ENCODE measurements around the gene LMNA.
A peak's percentile ranks its signal among the peaks of the same experiment; 100 is the strongest.

Gene LMNA

GRCh38 chr1:156081180-156081916, 33.2 kb upstream of the LMNA start:
- no peak overlapping the region; the same call in 1 of the 2 replicates for H3K4me3 ChIP-seq (ENCODE audit: low read depth, low read length)
- DNase-seq (ENCODE audit: low read depth), result no peak
- TF ChIP-seq, protein P1, sequence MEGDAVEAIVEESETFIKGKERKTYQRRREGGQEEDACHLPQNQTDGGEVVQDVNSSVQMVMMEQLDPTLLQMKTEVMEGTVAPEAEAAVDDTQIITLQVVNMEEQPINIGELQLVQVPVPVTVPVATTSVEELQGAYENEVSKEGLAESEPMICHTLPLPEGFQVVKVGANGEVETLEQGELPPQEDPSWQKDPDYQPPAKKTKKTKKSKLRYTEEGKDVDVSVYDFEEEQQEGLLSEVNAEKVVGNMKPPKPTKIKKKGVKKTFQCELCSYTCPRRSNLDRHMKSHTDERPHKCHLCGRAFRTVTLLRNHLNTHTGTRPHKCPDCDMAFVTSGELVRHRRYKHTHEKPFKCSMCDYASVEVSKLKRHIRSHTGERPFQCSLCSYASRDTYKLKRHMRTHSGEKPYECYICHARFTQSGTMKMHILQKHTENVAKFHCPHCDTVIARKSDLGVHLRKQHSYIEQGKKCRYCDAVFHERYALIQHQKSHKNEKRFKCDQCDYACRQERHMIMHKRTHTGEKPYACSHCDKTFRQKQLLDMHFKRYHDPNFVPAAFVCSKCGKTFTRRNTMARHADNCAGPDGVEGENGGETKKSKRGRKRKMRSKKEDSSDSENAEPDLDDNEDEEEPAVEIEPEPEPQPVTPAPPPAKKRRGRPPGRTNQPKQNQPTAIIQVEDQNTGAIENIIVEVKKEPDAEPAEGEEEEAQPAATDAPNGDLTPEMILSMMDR (IDR thresholded peaks at IDR 0.05; ENCODE audit: low read depth, low read length, missing control alignments), result no peak

GRCh38 chr1:156081917-156082308, 32.6 kb upstream of the LMNA start:
- TF ChIP-seq, protein P1 (IDR thresholded peaks at IDR 0.05; ENCODE audit: low read depth, low read length, missing control alignments), result no peak
- DNase-seq (ENCODE audit: low read depth), result no peak
- peak overlapping the region; percentile 63 for H3K4me3 ChIP-seq (ENCODE audit: low read depth, low read length)

- H3K4me3 ChIP-seq (ENCODE audit: low read depth, low read length), result peak within 1 kb of the TSS; percentile 63
- TF ChIP-seq, protein P1 (IDR thresholded peaks at IDR 0.05; ENCODE audit: low read depth, low read length, missing control alignments), result no peak
- DNase-seq (ENCODE audit: low read depth), result no peak
Observed at GRCh38 chr1:156082309-156083091, 32.0 kb upstream of the LMNA start, which contains the start of gene MEX3A. Gene MEX3A, minus strand, starts transcription at chr1:156082465. Its CDS starts 467 bp downstream, at chr1:156081998.

- no peak overlapping the region for H3K4me3 ChIP-seq (ENCODE audit: low read depth, low read length)
- DNase-seq (ENCODE audit: low read depth), result no peak
- TF ChIP-seq, protein P1 (IDR thresholded peaks at IDR 0.05; ENCODE audit: low read depth, low read length, missing control alignments), result no peak
Observed at GRCh38 chr1:156083800-156084790, 30.4 kb upstream of the LMNA start.

DNA sequence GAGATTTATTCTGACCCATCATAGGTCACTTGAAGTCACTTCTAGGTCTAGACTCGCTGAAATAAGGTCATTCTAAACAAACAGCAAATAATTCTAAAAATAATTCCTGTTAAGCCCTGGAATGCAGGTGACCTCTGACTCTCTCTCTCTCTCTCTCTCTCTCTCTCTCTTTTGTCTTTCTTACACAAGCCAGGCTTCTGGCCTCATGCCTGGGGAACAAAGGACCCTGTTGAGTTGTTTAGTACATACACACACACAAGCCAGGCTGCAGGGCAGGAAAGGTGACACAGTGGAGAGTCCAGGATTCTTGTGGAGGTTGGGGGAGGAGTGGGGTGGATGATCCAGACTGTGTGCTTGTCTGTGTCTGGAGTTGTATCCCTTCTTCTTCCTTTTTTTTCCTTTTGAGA, 28.3 kb upstream of the LMNA start:
- TF ChIP-seq, protein P1 (IDR thresholded peaks at IDR 0.05; ENCODE audit: low read depth, low read length, missing control alignments), result no peak
- no peak for DNase-seq (ENCODE audit: low read depth)
- H3K4me3 ChIP-seq (ENCODE audit: low read depth, low read length), result no peak overlapping the region

- TF ChIP-seq, protein P1 (IDR thresholded peaks at IDR 0.05; ENCODE audit: low read depth, low read length, missing control alignments), result no peak
- DNase-seq (ENCODE audit: low read depth), result no peak
- no peak overlapping the region for H3K4me3 ChIP-seq (ENCODE audit: low read depth, low read length)
Observed at GRCh38 chr1:156089704-156090103, 24.8 kb upstream of the LMNA start.

All from GM12864 (cell line).